K562 (cell line): Measurements from ENCODE around the gene PTPRU. TPM values are rescaled to one million over a fixed set of nuclear protein-coding genes. Genes with fewer than 3 reads are reported as not detected.

Experiments used
- ATF2 ChIP-seq: sonication (generic); formaldehyde crosslinking; IDR thresholded peaks from 2 replicates; pipeline ENCODE4 v1.8.1; 2022; ENCODE audit warnings: missing genetic modification reagents
- BACH1 ChIP-seq: fragments of 200-800 bp; sonication (Bioruptor generic); IDR thresholded peaks from 2 replicates; pipeline ENCODE4 v1.6.1; 2016; ENCODE audit warnings: missing genetic modification characterization, missing compliant biosample characterization
- FOSL1 ChIP-seq: fragments of 200-800 bp; sonication (Bioruptor generic); conservative IDR thresholded peaks from 2 replicates; pipeline ENCODE4 v1.6.1; 2016; ENCODE audit warnings: missing genetic modification characterization, missing compliant biosample characterization
- GABPB2 ChIP-seq: fragments of 250-450 bp; sonication (Bioruptor Pico); conservative IDR thresholded peaks from 2 replicates; pipeline ENCODE4 v1.5.1; 2021; ENCODE audit warnings: mild to moderate bottlenecking
- KLF10 ChIP-seq: fragments of 250-450 bp; sonication (Bioruptor Pico); IDR thresholded peaks from 2 replicates; pipeline ENCODE4 v1.6.1; 2021; ENCODE audit warnings: matching md5 sums
- MBD1 ChIP-seq: fragments of 250-450 bp; sonication (Bioruptor Pico); IDR thresholded peaks from 2 replicates; pipeline ENCODE4 v1.8.0; 2022; ENCODE audit warnings: inconsistent platforms
- MCM3 ChIP-seq: fragments of 450-650 bp; IDR thresholded peaks from 2 replicates; pipeline ENCODE4 v1.6.1; 2016
- MYC ChIP-seq, 2 experiments: fragments of 250-450 bp in 1 of 2; sonication (Bioruptor Pico) in 1 of 2; IDR thresholded peaks; 2 replicates each; pipeline versions ENCODE4 v1.5.1 to v1.6.1; 2012 to 2021; ENCODE audit warnings: low read depth in 2 of 2, borderline replicate concordance in 1 of 2, improper control_type of control experiment in 1 of 2, low read length in 1 of 2, mild to moderate bottlenecking in 1 of 2, moderate library complexity in 1 of 2
- NEUROD1 ChIP-seq: fragments of 150-350 bp; IDR thresholded peaks from 2 replicates; pipeline ENCODE4 v1.6.1; 2014; ENCODE audit warnings: borderline replicate concordance, low read length, low read depth; ENCODE audit not compliant: partially characterized antibody
- NR4A1 ChIP-seq, 2 experiments: fragments of 250-450 bp in 1 of 2; fragments of 450-650 bp in 1 of 2; sonication (Bioruptor Pico) in 1 of 2; IDR thresholded peaks; 2 replicates each; pipeline versions ENCODE4 v1.4.0 to v1.6.1; 2016 to 2020; ENCODE audit warnings: mild to moderate bottlenecking in 2 of 2, missing compliant biosample characterization in 1 of 2, missing genetic modification characterization in 1 of 2, moderate library complexity in 1 of 2
- RERE ChIP-seq: sonication (generic); formaldehyde crosslinking; IDR thresholded peaks from 2 replicates; pipeline ENCODE4 v1.8.0; 2023; ENCODE audit warnings: missing genetic modification reagents, mild to moderate bottlenecking, borderline replicate concordance
- SMAD3 ChIP-seq: fragments of 450-650 bp; formaldehyde crosslinking; conservative IDR thresholded peaks from 2 replicates; pipeline ENCODE4 v1.4.0; 2020; ENCODE audit warnings: mild to moderate bottlenecking
- TCFL5 ChIP-seq: fragments of 250-450 bp; sonication (Bioruptor Pico); conservative IDR thresholded peaks from 2 replicates; pipeline ENCODE4 v1.6.1; 2021; ENCODE audit warnings: mild to moderate bottlenecking, moderate library complexity, matching md5 sums
- ZBTB33 ChIP-seq: sonication (generic); formaldehyde crosslinking; IDR thresholded peaks from 2 replicates; pipeline ENCODE4 v1.8.1; 2023; ENCODE audit warnings: mild to moderate bottlenecking, missing genetic modification reagents
- ZNF384 ChIP-seq: IDR thresholded peaks from 2 replicates; pipeline ENCODE4 v1.6.1; 2012; ENCODE audit warnings: low read depth, low read length, improper control_type of control experiment
- ZNF444 ChIP-seq: fragments of 250-450 bp; sonication (Bioruptor Pico); IDR thresholded peaks from 2 replicates; pipeline ENCODE4 v1.4.0; 2020; ENCODE audit warnings: mild to moderate bottlenecking, moderate library complexity
- polyA plus RNA-seq, 8 experiments: library from polyadenylated mRNA; depleted of rRNA in 4 of 8; stranded (reverse) in 5 of 8; unstranded in 3 of 8; fragments of >200 nt; fragmentation: Nextera tagmentation in 2 of 8; fragmentation: Illumina TruSeq in 1 of 8; extraction: Ambion mirVana in 2 of 8; extraction: Trizol in 1 of 8; gene quantifications; 2 replicates each; pipeline versions ENCODE4 v1.2.1 to v1.2.3, GENCODE V29; 2011 to 2014; ENCODE audit warnings: inconsistent platforms in 1 of 8, missing spikeins in 1 of 8
- total RNA-seq, 7 experiments: library from RNA; depleted of rRNA in 6 of 7; stranded (reverse); fragments of >200 nt in 6 of 7; fragmentation: Illumina TruSeq in 2 of 7; extraction: Trizol in 2 of 7; gene quantifications; 2 replicates each; pipeline versions ENCODE4 v1.2.1 to v1.2.3, GENCODE V29; 2011 to 2021; ENCODE audit warnings: low replicate concordance in 1 of 7

Gene PTPRU
- total and polyA plus RNA-seq, 9 of the 15 experiments (the other 6 are each of a cell fraction or from before 2014, with no cell fraction given): 0.01 to 2.9 (median 1.0) TPM

GRCh38 chr1:29349871-29350491 is 113.7 kb downstream of the PTPRU start (continued):
- TF ChIP-seq KLF10 (0 out of 2 replicates have a peak, but pooled peaks have one; percentile 30), TCFL5 (no peak), RERE (CRISPR knock-in tag) (peak; percentile 69; the same call in 1 of the 2 replicates), FOSL1 (tag) (no peak), MCM3 (no peak), NR4A1 (CRISPR knock-in tag; IDR thresholded peaks at IDR 0.05) (no peak), NR4A1 (tag; IDR thresholded peaks at IDR 0.05) (0 out of 2 replicates have a peak, but pooled peaks have one; percentile 35), MYC (IDR thresholded peaks at IDR 0.05; ENCODE audit: low read depth, low read length) (peak; percentile 68; the same call in 1 of the 2 replicates), MYC (CRISPR knock-in tag; IDR thresholded peaks at IDR 0.05; ENCODE audit: borderline replicate concordance, low read depth) (peak; percentile 70; the same call in 1 of the 2 replicates), ZNF444 (no peak), ATF2 (CRISPR knock-in tag) (no peak; the same call in 1 of the 2 replicates), GABPB2 (CRISPR knock-in tag) (no peak), ZBTB33 (CRISPR knock-in tag) (peak; percentile 52; the same call in 1 of the 2 replicates), SMAD3 (peak; percentile 51; the same call in 1 of the 2 replicates), NEUROD1 (no peak), ZNF384 (peak; percentile 56; the same call in 1 of the 2 replicates), MBD1 (CRISPR knock-in tag) (no peak), BACH1 (peak; percentile 29; the same call in 1 of the 2 replicates)
